ENCODE data around the gene B3GNT8. TPM values are rescaled to one million over a fixed set of nuclear protein-coding genes. Genes with fewer than 3 reads are reported as not detected.

Gene B3GNT8
- polyA plus RNA-seq, 3 donors: 0.89 to 2.0 (median 1.6) TPM

Other genes starting within 250 kb of the B3GNT8 start
- 1 to 10 TPM in 1 of 3 donors, under 1 TPM in 2; 0.30 to 5.1 (median 0.67) TPM for gene CYP2S1, start 234.2 kb downstream of the B3GNT8 start, polyA plus RNA-seq
- gene AXL, start 208.2 kb downstream of the B3GNT8 start, polyA plus RNA-seq: 10 to 100 TPM in 2 of 3 donors, 1 to 10 TPM in 1; 2.5 to 26.0 (median 24.0) TPM
- gene HNRNPUL1, start 163.0 kb downstream of the B3GNT8 start, polyA plus RNA-seq: 100 to 1,000 TPM in 1 of 3 donors, 10 to 100 TPM in 2; 47.6 to 129 (median 87.1) TPM
- 10 to 100 TPM; 10.3 to 17.0 (median 15.3) TPM for gene CCDC97, start 117.2 kb downstream of the B3GNT8 start, polyA plus RNA-seq
- gene TGFB1, start 73.5 kb downstream of the B3GNT8 start, polyA plus RNA-seq: 10 to 100 TPM in 2 of 3 donors, 1 to 10 TPM in 1; 5.6 to 25.9 (median 24.0) TPM
- gene B9D2, start 63.2 kb downstream of the B3GNT8 start, polyA plus RNA-seq: 1 to 10 TPM; 6.1 to 9.4 (median 6.4) TPM
- 10 to 100 TPM; 10.2 to 24.2 (median 12.2) TPM for gene TMEM91, start 50.8 kb downstream of the B3GNT8 start, polyA plus RNA-seq
- gene EXOSC5, start 30.0 kb downstream of the B3GNT8 start, polyA plus RNA-seq: 10 to 100 TPM; 18.4 to 40.2 (median 33.1) TPM
- gene BCKDHA, start 29.6 kb downstream of the B3GNT8 start, polyA plus RNA-seq: 10 to 100 TPM; 42.6 to 61.2 (median 49.3) TPM
- 10 to 100 TPM; 28.4 to 45.2 (median 35.3) TPM for gene DMAC2, start 12.5 kb upstream of the B3GNT8 start, polyA plus RNA-seq
- gene ERICH4, start 15.8 kb upstream of the B3GNT8 start, polyA plus RNA-seq: not detected
- 1 to 10 TPM in 1 of 3 donors, under 1 TPM in 2; 0.67 to 2.1 (median 0.95) TPM for gene CEACAM21, start 148.8 kb upstream of the B3GNT8 start, polyA plus RNA-seq
- gene CEACAM4, start 199.7 kb upstream of the B3GNT8 start, polyA plus RNA-seq: 1 to 10 TPM in 2 of 3 donors, under 1 TPM in 1; 0.55 to 2.7 (median 2.5) TPM